ENCODE data around the gene DNAH7.

DNA sequence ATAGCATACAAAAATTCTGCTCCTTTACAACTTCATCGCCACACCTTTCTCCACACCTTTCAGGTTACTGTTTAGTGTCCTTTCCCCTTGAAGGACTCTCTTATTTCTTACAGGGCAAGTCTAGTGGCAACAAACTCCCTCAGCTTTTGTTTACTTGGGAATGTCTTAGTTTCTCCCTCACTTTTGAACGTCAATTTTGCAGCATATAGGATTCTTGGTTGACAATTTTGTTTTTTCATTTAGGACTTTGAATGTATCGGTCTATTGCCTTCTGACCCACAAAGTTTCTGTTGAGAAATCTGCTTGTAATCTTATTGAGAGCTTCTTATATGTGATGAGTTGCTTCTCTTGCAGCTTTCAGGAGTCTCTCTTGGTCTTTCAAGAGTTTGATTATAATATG, 368.2 kb downstream of the DNAH7 start:
- TF ChIP-seq, protein P1, sequence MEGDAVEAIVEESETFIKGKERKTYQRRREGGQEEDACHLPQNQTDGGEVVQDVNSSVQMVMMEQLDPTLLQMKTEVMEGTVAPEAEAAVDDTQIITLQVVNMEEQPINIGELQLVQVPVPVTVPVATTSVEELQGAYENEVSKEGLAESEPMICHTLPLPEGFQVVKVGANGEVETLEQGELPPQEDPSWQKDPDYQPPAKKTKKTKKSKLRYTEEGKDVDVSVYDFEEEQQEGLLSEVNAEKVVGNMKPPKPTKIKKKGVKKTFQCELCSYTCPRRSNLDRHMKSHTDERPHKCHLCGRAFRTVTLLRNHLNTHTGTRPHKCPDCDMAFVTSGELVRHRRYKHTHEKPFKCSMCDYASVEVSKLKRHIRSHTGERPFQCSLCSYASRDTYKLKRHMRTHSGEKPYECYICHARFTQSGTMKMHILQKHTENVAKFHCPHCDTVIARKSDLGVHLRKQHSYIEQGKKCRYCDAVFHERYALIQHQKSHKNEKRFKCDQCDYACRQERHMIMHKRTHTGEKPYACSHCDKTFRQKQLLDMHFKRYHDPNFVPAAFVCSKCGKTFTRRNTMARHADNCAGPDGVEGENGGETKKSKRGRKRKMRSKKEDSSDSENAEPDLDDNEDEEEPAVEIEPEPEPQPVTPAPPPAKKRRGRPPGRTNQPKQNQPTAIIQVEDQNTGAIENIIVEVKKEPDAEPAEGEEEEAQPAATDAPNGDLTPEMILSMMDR (IDR thresholded peaks at IDR 0.05): no peak
- no peak for TF ChIP-seq EZH2 (IDR thresholded peaks at IDR 0.05; ENCODE audit: borderline replicate concordance, insufficient read depth, low read depth, low read length, poor library complexity, severe bottlenecking)
